Endothelial cell of umbilical vein (primary cell): Measurements from ENCODE around the gene ADAMTS19.

Source experiments
- POLR2A ChIP-seq: IDR thresholded peaks from 2 replicates; pipeline ENCODE4 v1.6.1; 2012; ENCODE audit warnings: low read depth, mild to moderate bottlenecking, control low read depth, low read length
- POLR2AphosphoS5 ChIP-seq: IDR thresholded peaks from 2 replicates; pipeline ENCODE4 v1.6.1; 2012; ENCODE audit warnings: low read depth, mild to moderate bottlenecking, control low read depth, low read length, moderate library complexity; ENCODE audit not compliant: insufficient read depth

GRCh38 chr5:129481161-129481560 is 21.1 kb downstream of the ADAMTS19 start:
- TF ChIP-seq POLR2A (no peak), POLR2AphosphoS5 (no peak)
